Fibroblast of villous mesenchyme (primary cell): ENCODE results near the gene HSP90AA1. TPM values are rescaled to one million over a fixed set of nuclear protein-coding genes. Genes with fewer than 3 reads are reported as not detected.
A peak's percentile ranks its signal among the peaks of the same experiment; 100 is the strongest.

ENCODE experiments used
- DNase-seq: peaks from one replicate; pipeline ENCODE4 v3.0.0-alpha.2; 2010; ENCODE audit warnings: low read depth
- H3K4me3 ChIP-seq: 2 replicates; pipeline ENCODE4 v1.5.1; 2011; ENCODE audit warnings: low read depth, mild to moderate bottlenecking, low read length
- total RNA-seq: library from RNA; depleted of rRNA; stranded (reverse); fragments of >200 nt; gene quantifications from 2 replicates; pipeline ENCODE4 v1.2.3, GENCODE V29; 2012
- TF ChIP-seq, protein P1 (sequence below): IDR thresholded peaks from 2 replicates; pipeline ENCODE4 v1.5.1; 2012; ENCODE audit warnings: low read depth, mild to moderate bottlenecking, low read length; ENCODE audit not compliant: insufficient read depth

HSP90AA1 gene
- total RNA-seq, 1 donor: 321 TPM

GRCh38 chr14:102056694-102057442 is 30.0 kb downstream of the HSP90AA1 start:
- TF ChIP-seq, protein P1, sequence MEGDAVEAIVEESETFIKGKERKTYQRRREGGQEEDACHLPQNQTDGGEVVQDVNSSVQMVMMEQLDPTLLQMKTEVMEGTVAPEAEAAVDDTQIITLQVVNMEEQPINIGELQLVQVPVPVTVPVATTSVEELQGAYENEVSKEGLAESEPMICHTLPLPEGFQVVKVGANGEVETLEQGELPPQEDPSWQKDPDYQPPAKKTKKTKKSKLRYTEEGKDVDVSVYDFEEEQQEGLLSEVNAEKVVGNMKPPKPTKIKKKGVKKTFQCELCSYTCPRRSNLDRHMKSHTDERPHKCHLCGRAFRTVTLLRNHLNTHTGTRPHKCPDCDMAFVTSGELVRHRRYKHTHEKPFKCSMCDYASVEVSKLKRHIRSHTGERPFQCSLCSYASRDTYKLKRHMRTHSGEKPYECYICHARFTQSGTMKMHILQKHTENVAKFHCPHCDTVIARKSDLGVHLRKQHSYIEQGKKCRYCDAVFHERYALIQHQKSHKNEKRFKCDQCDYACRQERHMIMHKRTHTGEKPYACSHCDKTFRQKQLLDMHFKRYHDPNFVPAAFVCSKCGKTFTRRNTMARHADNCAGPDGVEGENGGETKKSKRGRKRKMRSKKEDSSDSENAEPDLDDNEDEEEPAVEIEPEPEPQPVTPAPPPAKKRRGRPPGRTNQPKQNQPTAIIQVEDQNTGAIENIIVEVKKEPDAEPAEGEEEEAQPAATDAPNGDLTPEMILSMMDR: no peak
- H3K4me3 ChIP-seq: no peak overlapping the region
- DNase-seq: no peak

DNA sequence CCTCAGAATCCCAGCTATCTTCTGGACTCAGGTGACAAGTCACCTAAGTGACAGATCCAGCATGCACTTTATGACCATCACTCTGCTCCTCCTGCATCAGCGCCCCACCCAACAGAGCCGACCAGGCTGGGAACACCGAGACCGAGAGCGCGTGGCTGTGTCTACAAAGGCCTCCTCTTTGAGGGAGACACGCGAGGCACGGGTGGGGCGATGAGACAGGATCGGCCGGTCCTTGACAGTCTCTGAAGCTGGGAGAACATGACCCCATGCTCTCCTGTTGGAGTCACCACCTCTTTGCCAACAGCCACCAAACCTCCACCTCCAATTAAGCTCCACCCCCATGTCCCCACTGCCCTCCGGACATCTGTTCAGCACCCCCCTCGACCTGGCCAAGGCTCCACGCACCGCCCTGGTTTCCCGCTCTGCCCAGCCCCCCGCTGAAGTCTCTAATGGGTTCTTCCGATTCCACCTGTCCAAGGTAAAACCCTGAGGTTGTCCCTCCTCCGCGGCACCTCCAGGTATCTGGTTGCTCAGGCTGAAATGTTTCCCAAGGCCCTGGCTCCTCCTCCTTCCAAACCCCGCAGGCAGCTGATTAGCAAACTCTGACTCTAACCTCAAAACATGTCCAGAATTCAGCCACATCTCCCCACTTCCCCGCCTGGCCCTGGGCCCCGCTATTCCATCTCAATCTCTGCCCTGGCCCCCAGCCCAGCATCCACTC is 31.5 kb downstream of the HSP90AA1 start:
- TF ChIP-seq, protein P1: no peak
- H3K4me3 ChIP-seq: no peak overlapping the region
- peak; percentile 57 for DNase-seq

- TF ChIP-seq, protein P1: no peak
- DNase-seq: no peak
- no peak overlapping the region for H3K4me3 ChIP-seq
Observed at GRCh38 chr14:102052522-102052921, 34.3 kb downstream of the HSP90AA1 start.

DNA sequence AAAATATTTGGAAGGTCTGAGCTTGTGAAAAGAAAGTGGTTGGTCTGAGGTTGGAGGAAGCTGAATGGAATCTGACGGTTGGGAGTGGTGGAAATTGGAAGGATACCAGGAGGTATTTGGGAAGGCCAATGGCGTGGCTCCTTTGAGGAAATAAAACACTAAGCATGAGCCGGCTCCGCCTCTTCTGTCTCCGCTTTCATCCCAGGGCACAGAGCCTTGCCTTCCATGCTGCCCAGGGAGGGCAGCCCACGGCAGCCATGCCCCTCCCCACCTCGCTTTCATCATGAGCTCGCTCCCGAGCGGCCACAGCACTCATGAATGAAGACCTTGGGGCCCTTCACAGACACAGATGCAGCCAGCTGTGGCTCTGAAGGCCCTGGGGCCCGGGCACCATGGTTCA is 36.2 kb downstream of the HSP90AA1 start:
- H3K4me3 ChIP-seq: no peak overlapping the region
- TF ChIP-seq, protein P1: no peak
- DNase-seq: peak; percentile 65

DNA sequence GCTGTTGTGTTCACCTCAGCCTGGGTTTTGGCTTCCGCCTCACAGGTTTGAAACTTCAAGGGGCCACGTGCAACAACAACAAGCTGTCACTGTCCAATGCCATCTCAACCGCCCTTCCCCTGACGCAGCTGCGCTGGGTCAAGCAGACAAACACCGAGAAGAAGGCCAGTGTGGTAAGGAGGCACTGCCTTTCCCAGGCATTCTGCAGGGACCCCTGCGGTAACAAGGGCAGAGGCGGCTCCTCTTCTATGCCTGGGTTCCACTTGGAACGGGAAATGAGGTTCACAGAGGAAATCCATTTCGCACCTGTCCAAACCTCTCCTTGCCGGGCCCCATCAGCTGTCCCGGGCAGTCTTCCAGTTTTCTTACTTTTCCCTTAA is 36.8 kb downstream of the HSP90AA1 start:
- DNase-seq: no peak
- no peak overlapping the region for H3K4me3 ChIP-seq
- TF ChIP-seq, protein P1: no peak

GRCh38 chr14:102049258-102050025 is 37.4 kb downstream of the HSP90AA1 start:
- no peak overlapping the region for H3K4me3 ChIP-seq
- TF ChIP-seq, protein P1: no peak
- DNase-seq: no peak
